HG03571 (cell line): ENCODE data around the gene SDCCAG8.

ENCODE experiments used
- ATAC-seq: cut with Tn5 transposase; IDR thresholded peaks from one replicate; pipeline ENCODE4 v1.9.1; 2021; ENCODE audit not compliant: unreplicated experiment

SDCCAG8 gene

GRCh38 chr1:243535014-243535413 is 279.2 kb downstream of the SDCCAG8 start:
- ATAC-seq = no peak

- ATAC-seq = no peak
Measured at GRCh38 chr1:243539636-243540035, 283.8 kb downstream of the SDCCAG8 start.

GRCh38 chr1:243542739-243543415 is 287.0 kb downstream of the SDCCAG8 start:
- no peak for ATAC-seq

DNA sequence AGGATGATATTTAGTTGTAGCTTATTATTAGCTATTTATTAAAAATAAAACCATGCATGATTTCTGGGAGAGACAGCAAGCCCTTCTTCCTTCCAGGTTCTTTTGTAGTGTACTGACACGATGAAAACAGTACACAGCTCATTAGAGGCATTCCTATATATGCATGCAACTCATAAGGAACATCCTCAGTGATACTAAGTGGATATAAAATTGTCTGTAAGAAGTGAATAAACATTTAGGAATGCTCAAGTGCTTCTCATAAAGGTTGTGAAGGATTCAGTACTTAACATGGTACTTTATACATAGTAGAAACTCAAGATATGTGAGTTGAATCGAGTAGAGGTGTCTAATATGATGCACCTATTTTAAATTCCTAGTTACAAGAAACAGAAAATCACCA is 287.7 kb downstream of the SDCCAG8 start:
- ATAC-seq = no peak

DNA sequence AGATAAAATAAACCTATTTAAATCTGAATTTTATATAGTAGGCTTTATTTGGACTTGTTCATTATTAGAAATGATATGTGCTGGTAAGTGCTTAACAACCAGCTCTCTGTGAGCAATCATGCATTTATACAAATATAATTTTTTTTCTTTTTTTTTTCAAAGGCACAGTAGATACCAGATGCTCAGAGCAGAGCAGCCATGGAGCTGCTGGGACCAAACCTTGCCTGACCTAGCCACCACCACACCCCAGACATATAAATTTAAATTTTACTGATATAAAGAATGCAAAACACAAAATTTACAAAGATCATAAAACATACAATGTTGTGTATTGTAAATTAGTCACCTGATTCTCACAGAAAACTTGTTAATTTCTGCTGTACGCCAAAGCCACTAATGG is 290.6 kb downstream of the SDCCAG8 start:
- ATAC-seq = no peak

- ATAC-seq = no peak
Measured at GRCh38 chr1:243547891-243548290, 292.1 kb downstream of the SDCCAG8 start.

DNA sequence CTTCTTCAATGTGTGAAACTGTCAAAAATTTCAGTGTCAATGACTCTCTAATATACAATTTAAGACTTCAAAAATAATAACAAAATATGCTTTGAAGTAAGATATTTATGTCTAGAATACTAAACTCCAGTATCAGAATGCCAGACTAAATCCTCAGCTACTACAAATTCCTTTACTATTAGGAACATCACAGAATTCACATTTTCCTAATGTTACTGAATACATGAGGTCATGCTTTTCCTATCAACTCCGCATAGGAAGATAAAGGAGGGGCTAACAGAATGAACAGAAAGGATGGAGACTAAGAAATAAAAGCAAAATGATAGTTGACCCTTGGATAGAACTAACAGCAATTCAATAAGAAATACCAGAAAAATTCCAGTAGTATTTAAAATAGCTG is 292.7 kb downstream of the SDCCAG8 start:
- no peak for ATAC-seq

DNA sequence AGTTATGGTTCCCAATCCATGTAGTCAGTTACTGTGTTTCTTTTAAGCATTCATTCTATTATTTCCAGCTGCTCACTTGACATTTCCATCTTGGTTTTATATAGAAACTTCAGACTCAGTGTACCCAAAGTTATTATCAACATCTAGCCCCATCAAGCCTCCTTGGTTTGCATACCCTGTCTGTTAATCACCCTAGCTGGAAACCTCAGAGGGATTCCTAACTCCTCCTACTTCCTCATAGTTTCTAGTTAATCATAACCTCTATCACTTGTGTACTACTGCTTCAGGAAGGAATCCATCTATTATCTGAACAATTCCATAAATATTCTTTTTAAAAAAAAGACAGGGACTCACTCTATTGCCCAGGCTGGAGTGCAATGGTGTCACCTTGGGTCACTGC is 293.3 kb downstream of the SDCCAG8 start:
- ATAC-seq = no peak
